GM18861 (cell line): Measurements from ENCODE around the gene GIT1.

ENCODE experiments used
- ATAC-seq: cut with Tn5 transposase; IDR thresholded peaks from one replicate; pipeline ENCODE4 v1.9.1; 2021; ENCODE audit not compliant: unreplicated experiment

The GIT1 gene

DNA sequence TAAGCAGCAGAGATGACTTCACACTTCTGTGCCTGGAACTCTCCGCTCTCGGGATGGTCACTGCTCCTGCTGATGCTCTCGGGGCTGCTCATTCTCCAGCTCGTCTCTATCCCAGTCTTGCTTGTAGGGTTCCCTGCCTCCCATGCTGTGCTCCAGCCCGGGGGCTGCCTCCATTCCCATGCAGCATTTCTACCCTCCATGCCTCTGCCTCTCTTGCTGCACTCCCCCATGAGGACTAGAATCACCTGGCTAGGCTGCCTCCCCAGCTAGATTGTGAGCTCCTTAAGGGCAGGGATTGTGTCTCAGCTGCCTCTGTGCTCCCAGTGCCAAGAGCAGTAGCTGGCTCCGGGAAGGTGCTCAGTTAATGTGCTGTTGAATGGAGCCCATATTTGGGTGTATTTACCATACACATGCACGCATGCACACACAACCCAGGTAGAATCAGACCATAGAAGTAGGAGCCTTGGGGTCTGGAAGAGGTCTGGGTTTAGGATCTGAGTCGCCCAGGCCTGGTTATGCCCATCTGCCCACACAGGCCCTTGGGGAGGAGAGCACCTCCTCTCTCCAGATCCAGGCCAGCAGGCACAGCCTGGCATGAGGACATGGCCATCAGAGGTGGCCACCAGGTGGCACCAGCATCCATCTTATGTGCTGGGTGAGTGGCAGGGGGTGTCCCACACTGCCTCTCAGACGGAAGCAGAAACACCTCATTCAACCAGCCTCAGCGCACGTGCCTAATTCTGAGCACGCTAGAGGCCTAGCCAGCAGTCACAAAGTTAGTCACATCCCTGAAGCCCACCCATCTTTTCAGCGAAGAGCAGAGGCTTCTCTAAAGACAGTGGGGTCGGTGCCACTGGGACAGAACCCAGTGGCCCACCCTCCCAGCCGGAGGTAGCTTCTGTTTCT is 9.3 kb downstream of the GIT1 start:
- ATAC-seq, result peak; percentile 76

DNA sequence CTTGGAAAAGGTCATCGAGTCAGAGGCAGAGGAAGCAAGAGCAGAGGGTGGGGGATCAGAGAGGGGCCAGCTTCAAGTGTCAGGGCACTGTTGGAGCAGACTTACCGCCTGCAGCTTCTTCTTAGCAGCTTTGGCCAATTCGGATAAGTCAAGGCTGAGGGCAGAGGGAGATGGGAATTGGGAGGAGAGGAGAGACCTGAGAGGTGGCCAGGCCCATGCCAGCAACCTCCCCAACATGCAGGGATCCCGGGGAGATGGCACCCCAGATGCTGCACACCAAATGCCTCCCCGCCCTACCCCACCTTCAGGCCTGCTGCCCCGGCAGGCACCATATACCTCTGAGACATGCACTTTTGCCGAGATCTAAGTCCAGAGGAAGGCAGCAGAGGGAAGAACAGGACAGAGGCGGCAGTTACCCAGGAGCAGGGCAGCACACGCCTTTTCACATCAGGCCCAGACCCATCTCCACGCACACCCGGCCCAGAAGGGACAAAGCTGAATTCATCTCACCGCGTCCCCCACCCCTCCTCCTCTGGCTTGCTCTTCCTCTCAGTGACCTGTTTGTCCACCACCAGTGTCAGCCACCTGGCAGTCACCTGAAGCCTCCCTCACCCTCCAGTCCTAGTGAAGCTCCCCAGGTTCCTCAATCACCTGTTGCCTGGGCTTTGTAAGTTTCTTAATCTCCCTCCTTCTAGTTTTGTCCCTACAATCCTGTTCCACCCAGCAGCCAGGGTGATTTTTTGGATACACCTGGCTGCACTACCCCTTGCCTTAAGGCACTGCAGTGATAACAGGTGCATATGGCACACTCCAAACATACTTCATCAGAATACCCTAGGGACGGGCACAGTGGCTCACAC is 10.6 kb downstream of the GIT1 start:
- no peak for ATAC-seq

DNA sequence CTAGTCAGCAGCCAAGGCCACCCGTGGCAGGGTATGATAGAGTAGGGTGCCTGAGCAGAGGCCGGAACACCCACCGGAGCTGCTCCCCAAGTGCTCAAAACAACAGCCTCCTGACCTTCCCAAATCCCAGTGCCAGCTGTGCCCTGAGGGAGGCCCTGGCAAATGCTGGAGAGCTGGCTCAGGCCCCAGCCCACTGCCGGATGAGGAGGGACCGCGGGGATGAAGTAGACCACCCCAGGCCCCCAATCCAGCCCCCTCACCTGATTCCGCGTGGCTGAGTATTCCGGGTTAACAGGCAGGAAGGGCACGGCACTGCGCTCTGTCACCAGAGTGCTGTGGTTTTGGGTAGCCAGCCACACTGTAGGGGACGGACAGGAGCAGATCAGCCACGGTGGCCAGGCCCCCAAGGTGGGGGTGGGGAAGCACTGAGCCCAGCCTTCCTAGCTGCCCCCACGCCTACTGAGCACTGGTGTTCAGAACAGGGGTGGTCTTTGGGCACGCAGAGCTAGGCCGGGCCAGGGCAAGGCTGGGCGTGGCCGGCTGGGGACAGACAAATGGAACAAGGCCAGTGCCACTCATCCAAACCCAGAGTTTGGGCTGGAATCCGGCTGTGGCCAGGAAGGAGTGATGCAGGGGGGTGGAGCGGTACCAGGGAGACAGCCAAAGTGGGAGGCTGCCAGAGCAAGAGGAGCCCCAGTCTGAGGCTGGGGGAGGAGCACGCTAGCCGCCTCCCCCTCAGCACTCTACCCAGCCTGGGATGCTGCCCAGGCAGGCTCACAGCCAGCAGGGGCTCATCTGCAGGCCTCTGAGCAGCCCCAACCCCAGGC is 11.8 kb downstream of the GIT1 start:
- ATAC-seq, result no peak

DNA sequence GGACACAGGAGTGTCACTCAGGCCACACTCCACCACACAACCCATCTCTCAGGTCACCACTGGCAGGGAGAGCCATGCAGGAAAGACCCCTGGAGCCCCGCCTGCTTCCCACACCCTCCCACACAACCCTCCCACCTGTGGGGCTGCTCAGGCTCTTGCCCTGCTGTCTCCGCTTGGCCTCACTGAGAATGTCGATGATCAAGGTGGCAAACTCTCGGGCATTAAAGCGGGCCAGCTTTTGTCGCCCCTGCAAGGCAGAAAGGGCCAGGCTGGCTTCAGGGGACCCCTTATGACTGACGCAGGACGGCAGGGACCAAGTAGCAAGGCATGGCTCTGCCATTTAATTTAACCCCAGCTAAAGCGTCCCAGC is 12.5 kb downstream of the GIT1 start:
- ATAC-seq, result no peak

DNA sequence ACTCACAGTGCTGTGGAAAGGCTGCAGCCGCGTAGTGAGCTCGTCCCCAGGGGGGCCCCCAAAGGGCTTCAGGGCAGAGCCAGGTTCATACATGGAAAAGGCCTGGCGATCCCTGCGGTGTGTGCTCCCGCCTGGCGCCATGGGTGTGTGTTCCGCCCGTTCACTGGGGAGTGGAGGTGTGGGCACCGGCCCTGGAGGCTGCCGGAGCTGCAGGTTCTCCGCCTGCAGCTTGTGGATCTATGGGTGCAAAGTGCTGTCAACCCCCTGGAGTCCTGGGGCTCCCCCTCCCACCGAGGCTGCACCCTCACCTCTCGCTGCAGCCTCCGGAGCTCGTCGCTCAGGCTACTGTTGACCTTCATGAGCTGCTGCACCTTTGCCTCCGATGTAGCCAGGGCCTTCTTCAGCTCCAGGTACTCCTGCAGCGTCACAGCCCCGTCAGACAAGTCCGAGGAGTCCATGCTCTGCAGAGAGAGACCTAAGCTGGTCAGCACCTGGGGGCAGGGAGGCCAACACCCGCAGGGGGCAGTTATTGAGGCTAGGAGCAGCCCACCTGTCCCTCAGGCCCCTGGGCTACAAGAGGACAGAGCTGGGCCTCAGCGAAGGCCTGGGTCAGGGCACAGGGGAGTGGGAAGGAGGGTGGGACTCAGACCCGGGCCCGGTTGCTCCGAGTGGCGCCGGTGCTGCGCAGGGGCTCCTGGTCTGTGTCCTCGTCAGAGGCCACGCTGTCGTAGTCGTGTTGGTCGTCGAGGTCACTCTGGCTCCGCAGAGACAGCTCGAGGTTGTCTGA is 13.0 kb downstream of the GIT1 start:
- ATAC-seq, result no peak

- no peak for ATAC-seq
Observed at GRCh38 chr17:29575511-29576213, 13.8 kb downstream of the GIT1 start.

GRCh38 chr17:29574732-29575510 is 14.5 kb downstream of the GIT1 start:
- ATAC-seq, result no peak

- no peak for ATAC-seq
Observed at GRCh38 chr17:29573871-29574731, 15.3 kb downstream of the GIT1 start.

- no peak for ATAC-seq
Observed at GRCh38 chr17:29573558-29573869, 15.9 kb downstream of the GIT1 start.

DNA sequence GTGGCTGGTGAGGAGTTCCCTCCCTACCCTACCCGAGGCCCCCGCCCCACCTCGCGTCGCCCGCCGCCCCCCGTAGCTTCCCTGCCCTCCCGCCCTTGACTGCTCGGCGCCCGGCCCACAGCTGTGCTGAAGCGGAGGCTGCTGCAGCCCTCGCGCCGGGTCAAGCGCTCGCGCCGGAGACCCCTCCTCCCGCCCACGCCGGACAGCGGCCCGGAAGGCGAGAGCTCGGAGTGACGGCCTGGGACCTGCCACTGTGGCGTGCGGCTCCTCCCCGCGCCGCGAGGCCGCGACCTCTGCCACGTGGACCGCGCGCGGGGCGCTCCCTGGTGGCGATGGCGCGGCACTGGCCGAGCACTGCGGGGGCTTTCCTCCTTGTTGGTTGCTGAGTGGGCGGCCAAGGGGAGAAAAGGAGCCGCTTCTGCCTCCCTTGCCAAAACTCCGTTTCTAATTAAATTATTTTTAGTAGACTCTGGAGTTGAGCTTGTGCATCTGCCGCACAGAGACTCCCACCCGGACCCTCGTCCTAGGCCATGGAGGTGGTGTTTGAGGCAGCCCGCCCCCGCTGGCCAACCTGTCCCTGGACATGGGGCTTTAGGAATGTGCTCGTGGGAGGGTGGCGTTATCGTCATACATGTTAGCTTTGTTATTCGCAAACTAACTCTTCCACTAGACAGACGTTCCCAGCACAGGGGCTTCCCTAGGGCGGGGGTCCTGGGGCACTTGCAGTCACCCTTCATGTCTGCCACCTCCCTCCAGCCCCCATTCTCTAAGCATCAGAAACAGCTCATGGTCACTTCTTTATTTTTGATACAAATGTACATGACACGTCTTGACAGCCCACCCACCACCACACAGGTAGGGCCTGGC is 16.5 kb downstream of the GIT1 start:
- no peak for ATAC-seq

DNA sequence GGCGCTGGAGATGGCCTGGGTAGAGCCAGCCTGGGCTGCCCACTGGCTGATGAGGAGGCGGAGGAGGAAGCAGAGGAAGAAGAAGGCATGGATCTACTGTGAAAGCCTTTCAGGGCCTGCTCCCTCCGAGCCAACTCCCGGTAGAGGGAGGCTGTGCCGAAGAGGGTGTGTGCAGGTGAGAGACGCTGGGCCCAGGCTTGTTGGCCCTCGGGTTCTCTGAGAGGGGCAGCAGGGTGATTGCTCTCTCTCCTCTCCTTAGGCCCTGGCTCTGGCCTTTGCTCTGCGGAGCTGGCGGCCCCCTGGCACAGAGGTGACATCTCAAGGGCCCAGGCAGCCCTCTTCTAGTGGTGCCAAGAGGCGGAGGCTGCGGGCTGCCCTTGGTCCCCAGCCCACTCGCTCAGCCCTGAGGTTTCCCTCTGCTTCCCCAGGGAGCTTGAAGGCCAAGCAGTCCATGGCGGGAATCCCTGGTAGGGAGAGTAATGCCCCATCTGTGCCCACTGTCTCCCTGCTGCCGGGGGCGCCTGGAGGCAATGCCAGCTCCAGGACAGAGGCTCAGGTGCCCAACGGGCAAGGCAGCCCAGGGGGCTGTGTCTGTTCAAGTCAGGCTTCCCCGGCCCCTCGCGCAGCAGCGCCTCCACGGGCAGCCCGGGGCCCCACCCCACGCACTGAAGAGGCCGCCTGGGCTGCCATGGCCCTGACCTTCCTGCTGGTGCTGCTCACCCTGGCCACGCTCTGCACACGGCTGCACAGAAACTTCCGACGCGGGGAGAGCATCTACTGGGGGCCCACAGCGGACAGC is 17.4 kb downstream of the GIT1 start:
- no peak for ATAC-seq

- ATAC-seq, result no peak
Observed at GRCh38 chr17:29571486-29571882, 18.0 kb downstream of the GIT1 start.

DNA sequence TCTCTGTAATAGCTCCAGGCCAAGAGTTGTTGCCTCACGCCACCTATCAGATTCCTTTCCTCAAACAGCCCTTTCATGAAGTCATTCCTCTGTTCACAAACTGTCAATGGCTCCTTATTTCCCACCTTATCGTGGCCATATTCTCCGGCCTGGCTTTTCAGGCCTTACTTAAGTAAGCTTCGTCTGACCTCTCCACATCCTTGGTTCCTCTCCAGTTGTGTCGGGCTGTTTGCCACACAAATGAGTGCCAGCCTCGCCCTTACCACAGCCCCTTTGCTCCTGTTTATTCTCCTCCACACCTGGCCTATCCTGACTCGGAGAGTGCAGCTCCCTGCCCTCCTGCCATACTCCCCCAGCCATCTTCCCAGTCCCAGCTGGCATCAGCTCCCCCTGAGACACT is 18.9 kb downstream of the GIT1 start:
- ATAC-seq, result no peak

GRCh38 chr17:29569245-29569950 is 20.1 kb downstream of the GIT1 start:
- ATAC-seq, result no peak

- peak; percentile 38 for ATAC-seq
Observed at GRCh38 chr17:29568331-29569244, 20.9 kb downstream of the GIT1 start, which contains the start of gene TP53I13. Gene TP53I13, plus strand, starts transcription at chr17:29568701. Its CDS starts 58 bp downstream, at chr17:29568759.
